ENCODE data around the gene SP140L.

GRCh38 chr2:230327418-230328154, 593 bp downstream of the SP140L start:
- TF ChIP-seq CTCF (IDR thresholded peaks at IDR 0.05) = no peak
- no peak for TF ChIP-seq ZFX (IDR thresholded peaks at IDR 0.05; ENCODE audit: borderline replicate concordance)
